Kidney (tissue), 14 donors: ENCODE data around the gene SLC34A3. TPM values are rescaled to one million over a fixed set of nuclear protein-coding genes. Genes with fewer than 3 reads are reported as not detected.

ENCODE experiments used
- DNase-seq, 5 donors: peaks; one replicate each; pipeline ENCODE4 v3.0.0-alpha.2; 2013 to 2020
- FAIRE-seq: peaks from 2 replicates; lab custom pipeline; 2012; peaks lifted over from hg19 to GRCh38; lab: Jason Lieb, UNC
- H3K27ac ChIP-seq, 2 donors: one replicate each; pipeline ENCODE4 v1.7.0; 2013; ENCODE audit warnings: low read depth in 2 of 2, low read length in 2 of 2, inconsistent platforms in 1 of 2
- H3K27me3 ChIP-seq: one replicate; pipeline ENCODE4 v1.7.1; 2013; ENCODE audit warnings: low read length, inconsistent platforms; ENCODE audit not compliant: control insufficient read depth, insufficient read depth
- H3K36me3 ChIP-seq, 3 donors: one replicate each; pipeline versions ENCODE4 v1.7.0 to v1.7.1; 2013; ENCODE audit warnings: low read length in 3 of 3, control low read depth in 1 of 3, inconsistent platforms in 1 of 3; ENCODE audit not compliant: insufficient read depth in 3 of 3, control insufficient read depth in 2 of 3
- H3K4me1 ChIP-seq, 3 donors: one replicate each; pipeline versions ENCODE4 v1.7.0 to v1.7.1; 2013; ENCODE audit warnings: low read length in 3 of 3, inconsistent platforms in 1 of 3, low read depth in 1 of 3; ENCODE audit not compliant: control insufficient read depth in 2 of 3, insufficient read depth in 2 of 3
- H3K4me3 ChIP-seq, 3 donors: one replicate each; pipeline versions ENCODE4 v1.7.0 to v1.8.1; 2013; ENCODE audit warnings: low read length in 3 of 3, control low read depth in 1 of 3, inconsistent platforms in 1 of 3
- H3K9ac ChIP-seq, 3 donors: one replicate each; pipeline versions ENCODE4 v1.7.0 to v1.7.1; 2013; ENCODE audit warnings: low read length in 3 of 3, control low read depth in 1 of 3, inconsistent platforms in 1 of 3
- H3K9me3 ChIP-seq, 3 donors: one replicate each; pipeline versions ENCODE4 v1.7.0 to v1.7.1; 2013; ENCODE audit warnings: low read length in 3 of 3, control low read depth in 1 of 3, inconsistent platforms in 1 of 3; ENCODE audit not compliant: control insufficient read depth in 2 of 3, insufficient read depth in 1 of 3
- intact Hi-C: fragments of 100-400 bp; cut with DNase I; formaldehyde crosslinking; loops from one replicate; pipeline ENCODE4 v1.11.1; 2022
- polyA plus RNA-seq: library from polyadenylated mRNA; stranded (reverse); fragments of 350-450 nt; fragmentation: Illumina TruSeq; extraction: RNeasy Lipid Tissue Mini Kit (QIAGEN cat#74804); gene quantifications from one replicate; pipeline ENCODE4 v1.2.3, GENCODE V29; 2014; ENCODE audit warnings: low read depth, low replicate concordance; ENCODE audit not compliant: insufficient read depth
- total RNA-seq: library from RNA; stranded (reverse); fragmentation: NEBNext Ultra II Directional; extraction: Animal tissue kit (Norgen Biotek cat#: 25700); gene quantifications from one replicate; pipeline ENCODE4 v1.2.1, GENCODE V29; 2021
- TF ChIP-seq, protein P1 (sequence below): IDR thresholded peaks from 3 replicates; pipeline ENCODE4 v1.5.1; 2012; ENCODE audit warnings: mild to moderate bottlenecking, moderate library complexity, borderline replicate concordance; ENCODE audit not compliant: insufficient read depth; ENCODE audit errors: extremely low read depth
- donor health status: control.
- donor health status: control.
- donor health status: control.
- donor health status: control.
- donor health status: control.
- donor health status: DM: yes; HTN: yes; CAD: no.
- donor health status: Normal renal cell carcinoma (clear cell type).

Gene SLC34A3
- total and polyA plus RNA-seq, 2 donors from 2014 or later, result 0.13 to 36.0 TPM

DNA sequence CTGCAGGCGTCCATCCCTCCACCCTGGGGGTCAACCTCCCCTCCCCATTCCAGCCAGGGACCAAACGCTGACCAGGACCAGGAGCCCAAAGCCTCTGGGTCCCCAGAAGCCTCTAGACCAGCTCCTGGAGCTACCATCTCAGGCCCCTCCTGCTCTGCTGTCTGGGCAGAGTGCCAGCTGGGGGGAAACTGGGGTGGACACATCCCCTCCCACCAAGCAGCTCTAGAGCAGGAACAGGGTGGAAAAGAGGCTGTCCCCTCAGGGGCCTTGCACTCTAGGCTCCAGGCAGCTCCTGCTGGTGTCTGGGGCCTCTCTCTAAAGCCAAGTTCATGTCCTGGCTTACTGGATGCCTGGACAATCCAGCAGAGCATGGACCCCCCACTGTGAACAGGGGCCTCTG lies 37.8 kb upstream of the SLC34A3 start:
- H3K4me3 ChIP-seq, result no peak overlapping the region
- H3K27ac ChIP-seq, result no peak overlapping the region
- H3K36me3 ChIP-seq, result peaks cover 0 to 9% (median 4%) of the 10 kb centered on the region in 3 donors
- DNase-seq (no peak), FAIRE-seq (no peak)
- H3K9me3 ChIP-seq, result no peaks in the 10 kb centered on the region
- H3K9ac ChIP-seq, result no peak overlapping the region
- TF ChIP-seq, protein P1, sequence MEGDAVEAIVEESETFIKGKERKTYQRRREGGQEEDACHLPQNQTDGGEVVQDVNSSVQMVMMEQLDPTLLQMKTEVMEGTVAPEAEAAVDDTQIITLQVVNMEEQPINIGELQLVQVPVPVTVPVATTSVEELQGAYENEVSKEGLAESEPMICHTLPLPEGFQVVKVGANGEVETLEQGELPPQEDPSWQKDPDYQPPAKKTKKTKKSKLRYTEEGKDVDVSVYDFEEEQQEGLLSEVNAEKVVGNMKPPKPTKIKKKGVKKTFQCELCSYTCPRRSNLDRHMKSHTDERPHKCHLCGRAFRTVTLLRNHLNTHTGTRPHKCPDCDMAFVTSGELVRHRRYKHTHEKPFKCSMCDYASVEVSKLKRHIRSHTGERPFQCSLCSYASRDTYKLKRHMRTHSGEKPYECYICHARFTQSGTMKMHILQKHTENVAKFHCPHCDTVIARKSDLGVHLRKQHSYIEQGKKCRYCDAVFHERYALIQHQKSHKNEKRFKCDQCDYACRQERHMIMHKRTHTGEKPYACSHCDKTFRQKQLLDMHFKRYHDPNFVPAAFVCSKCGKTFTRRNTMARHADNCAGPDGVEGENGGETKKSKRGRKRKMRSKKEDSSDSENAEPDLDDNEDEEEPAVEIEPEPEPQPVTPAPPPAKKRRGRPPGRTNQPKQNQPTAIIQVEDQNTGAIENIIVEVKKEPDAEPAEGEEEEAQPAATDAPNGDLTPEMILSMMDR, result no peak
- no peaks in the 10 kb centered on the region for H3K27me3 ChIP-seq
- intact Hi-C loops, result no loop called here
- peaks cover 0 to 50% (median 21%) of the 10 kb centered on the region in 3 donors for H3K4me1 ChIP-seq

DNA sequence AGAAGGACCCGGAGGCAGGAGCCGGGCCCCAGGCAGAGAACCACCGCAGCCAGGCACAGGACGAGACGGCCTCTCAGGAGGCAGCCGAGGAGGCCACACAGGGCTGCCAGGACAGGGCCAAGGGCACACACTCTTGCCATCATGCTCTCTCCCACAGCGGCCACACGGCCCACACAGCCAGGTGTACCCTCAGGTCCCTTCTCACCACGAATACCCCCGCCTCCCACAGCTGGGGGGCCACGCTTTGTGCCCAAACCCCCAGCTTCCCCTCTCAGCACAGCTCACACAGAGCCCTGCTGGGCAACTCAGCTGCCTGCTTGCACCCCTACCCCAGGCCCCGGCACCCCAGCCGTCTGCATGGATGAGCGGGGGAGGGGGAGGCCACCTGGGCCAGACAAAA lies 36.9 kb upstream of the SLC34A3 start:
- Histone ChIP-seq H3K9ac (no peak overlapping the region), H3K27me3 (no peaks in the 10 kb centered on the region), H3K4me1 (peaks cover 0 to 56% (median 24%) of the 10 kb centered on the region in 3 donors), H3K4me3 (no peak overlapping the region), H3K27ac (peak overlapping the region in 1 of 2 donors; percentile 57), H3K9me3 (no peaks in the 10 kb centered on the region), H3K36me3 (peaks cover 0 to 9% (median 4%) of the 10 kb centered on the region in 3 donors)
- intact Hi-C loops, result no loop called here
- TF ChIP-seq, protein P1, result no peak
- DNase-seq (no peak), FAIRE-seq (no peak)

DNA sequence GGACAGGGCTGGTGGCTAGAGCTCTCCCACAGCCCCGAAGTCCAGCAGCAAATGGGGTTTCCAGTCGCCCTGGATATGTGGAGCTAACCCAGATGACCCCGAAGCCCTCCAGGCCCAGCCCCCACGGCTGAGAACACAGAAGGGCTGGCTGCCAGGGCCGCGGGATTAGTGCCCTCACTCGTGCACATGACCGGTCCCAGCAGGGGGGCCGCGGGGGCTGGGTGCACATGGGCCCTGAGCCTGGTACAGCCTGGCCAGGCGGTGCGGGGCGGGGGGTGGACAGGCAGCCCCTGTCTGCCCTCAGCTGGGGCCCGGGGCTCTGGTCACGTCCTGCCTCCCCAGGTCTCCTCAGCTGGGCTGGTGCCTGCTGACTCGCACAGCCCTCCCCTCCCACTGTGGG lies 36.3 kb upstream of the SLC34A3 start:
- DNase-seq (no peak), FAIRE-seq (no peak)
- H3K9me3 ChIP-seq, result no peaks in the 10 kb centered on the region
- peaks cover 0 to 58% (median 22%) of the 10 kb centered on the region in 3 donors for H3K4me1 ChIP-seq
- TF ChIP-seq, protein P1, result no peak
- peaks cover 0 to 9% (median 4%) of the 10 kb centered on the region in 3 donors for H3K36me3 ChIP-seq
- H3K9ac ChIP-seq, result peak overlapping the region in 1 of 3 donors; percentile 19
- H3K27ac ChIP-seq, result peak overlapping the region; percentile 57 to 61
- intact Hi-C loops, result no loop called here
- no peak overlapping the region for H3K4me3 ChIP-seq
- H3K27me3 ChIP-seq, result no peaks in the 10 kb centered on the region

DNA sequence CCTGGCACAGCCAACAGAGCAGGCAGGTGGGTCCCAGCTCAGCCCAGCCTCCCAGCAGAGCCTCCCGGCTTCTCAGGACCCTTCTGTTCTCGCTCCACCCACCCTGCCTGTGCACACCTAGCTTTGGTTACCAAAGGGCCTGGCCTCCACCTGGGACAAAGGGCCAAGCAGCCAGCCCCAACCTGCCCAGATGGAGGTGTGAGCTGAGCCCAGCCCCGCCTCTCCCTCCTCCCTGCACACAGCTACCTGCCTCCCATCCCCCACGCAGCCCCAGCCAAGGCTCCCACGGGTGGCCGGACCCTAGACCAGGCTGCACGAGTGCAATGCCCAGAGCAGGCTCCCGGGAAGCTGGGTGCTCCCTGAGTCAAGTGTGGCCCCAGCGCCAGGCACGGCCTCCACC lies 35.8 kb upstream of the SLC34A3 start:
- DNase-seq (no peak), FAIRE-seq (no peak)
- Histone ChIP-seq H3K4me1 (peaks cover 0 to 55% (median 17%) of the 10 kb centered on the region in 3 donors), H3K27me3 (no peaks in the 10 kb centered on the region), H3K36me3 (peaks cover 0 to 9% (median 4%) of the 10 kb centered on the region in 3 donors), H3K4me3 (no peak overlapping the region), H3K9me3 (no peaks in the 10 kb centered on the region), H3K27ac (peak overlapping the region in 1 of 2 donors; percentile 65), H3K9ac (peak overlapping the region in 1 of 3 donors; percentile 19)
- intact Hi-C loops, result no loop called here
- TF ChIP-seq, protein P1, result no peak
